IPS DF 19.7 (cell line): ENCODE data around the gene TCP11L1.

Source experiments
- DNase-seq: peaks from one replicate; pipeline ENCODE4 v3.0.0-alpha.2; 2013; ENCODE audit warnings: low read depth, low spot score

TCP11L1 gene, protein sequence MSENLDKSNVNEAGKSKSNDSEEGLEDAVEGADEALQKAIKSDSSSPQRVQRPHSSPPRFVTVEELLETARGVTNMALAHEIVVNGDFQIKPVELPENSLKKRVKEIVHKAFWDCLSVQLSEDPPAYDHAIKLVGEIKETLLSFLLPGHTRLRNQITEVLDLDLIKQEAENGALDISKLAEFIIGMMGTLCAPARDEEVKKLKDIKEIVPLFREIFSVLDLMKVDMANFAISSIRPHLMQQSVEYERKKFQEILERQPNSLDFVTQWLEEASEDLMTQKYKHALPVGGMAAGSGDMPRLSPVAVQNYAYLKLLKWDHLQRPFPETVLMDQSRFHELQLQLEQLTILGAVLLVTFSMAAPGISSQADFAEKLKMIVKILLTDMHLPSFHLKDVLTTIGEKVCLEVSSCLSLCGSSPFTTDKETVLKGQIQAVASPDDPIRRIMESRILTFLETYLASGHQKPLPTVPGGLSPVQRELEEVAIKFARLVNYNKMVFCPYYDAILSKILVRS

GRCh38 chr11:33039274-33040032, at the start of gene TCP11L1:
TSS of gene TCP11L1 (plus strand) at chr11:33039572. CDS start at chr11:33043774, 4,202 bp downstream.
- DNase-seq, result peak; percentile 79

GRCh38 chr11:32990481-32990880, 48.9 kb upstream of the TCP11L1 start:
- no peak for DNase-seq

- DNase-seq, result no peak
Observed at GRCh38 chr11:32991427-32991826, 47.9 kb upstream of the TCP11L1 start.

- no peak for DNase-seq
Observed at GRCh38 chr11:32991898-32992297, 47.5 kb upstream of the TCP11L1 start.

DNA sequence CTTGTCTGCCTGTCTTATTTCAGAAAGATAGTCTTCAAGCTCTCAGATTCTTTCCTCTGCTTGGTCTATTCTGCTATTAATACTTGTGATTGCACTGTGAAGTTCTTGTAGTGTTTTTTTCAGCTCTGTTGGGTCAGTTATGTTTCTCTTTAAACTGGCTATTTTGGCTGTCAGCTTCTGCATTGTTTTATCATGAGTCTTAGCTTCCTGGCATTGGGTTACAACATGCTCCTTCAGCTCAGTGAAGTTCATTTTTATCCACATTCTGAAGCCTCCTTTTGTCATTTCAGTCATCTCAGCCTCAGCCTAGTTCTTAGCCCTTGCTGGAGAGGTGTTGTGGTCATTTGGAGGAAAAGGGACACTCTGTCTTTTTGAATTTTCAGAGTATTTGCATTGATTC, 39.2 kb upstream of the TCP11L1 start:
- DNase-seq, result no peak

DNA sequence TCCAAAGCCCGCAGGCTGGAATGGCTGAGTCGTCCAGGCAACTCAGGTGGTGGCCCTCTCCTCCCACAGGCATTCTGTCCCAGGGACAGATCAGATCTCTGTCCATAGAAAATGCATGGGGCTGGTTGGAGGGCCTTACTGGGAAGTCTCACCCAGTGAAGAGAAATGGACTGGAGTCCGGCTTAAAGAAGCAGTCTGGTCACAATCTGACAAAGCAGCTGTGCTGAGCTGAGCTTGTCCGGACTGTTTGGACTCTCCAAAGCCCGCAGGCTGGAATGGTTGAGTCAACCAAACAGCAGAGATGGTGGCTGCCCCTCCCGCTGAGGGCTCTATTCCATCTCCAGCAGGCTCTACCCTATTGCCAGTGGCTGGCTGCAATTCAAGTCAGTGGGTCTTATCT, 38.1 kb upstream of the TCP11L1 start:
- DNase-seq, result no peak

DNA sequence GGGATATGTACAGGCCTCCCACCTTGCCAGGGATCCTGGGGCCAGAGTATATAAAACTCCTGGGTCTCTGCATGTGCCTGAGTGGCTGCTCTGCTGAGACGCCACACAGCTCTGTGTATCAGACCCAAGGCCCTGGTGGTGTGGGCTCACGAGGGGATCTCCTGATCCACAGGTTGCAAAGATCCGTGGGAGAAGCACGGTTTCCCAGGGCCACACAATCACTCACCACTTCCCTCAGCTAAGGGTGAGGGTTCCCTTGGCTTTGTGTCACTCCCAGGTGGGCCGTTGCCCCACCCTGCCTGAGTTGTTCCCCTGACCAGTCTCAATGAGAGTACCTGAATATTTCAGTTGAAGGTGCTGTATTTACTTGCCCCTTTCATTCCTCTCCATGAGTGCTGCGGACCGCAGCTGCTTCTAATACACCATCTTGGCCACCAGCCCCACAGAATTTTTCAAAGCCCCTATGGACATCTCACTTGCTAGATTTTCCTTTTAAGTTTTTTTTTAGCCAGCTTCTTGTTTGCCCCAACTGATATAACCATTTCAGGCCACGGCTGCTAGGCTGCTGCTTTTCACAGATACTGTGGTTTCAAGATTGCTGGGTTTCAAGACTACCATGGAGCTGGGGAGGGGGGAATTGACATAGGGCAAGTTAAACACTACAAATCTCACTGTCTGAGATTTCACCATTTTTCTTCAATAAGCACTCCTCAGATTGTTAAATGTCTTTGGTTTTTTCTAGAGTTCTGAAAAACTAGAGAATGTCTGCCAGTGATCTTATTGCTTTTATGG, 37.4 kb upstream of the TCP11L1 start:
- no peak for DNase-seq

DNA sequence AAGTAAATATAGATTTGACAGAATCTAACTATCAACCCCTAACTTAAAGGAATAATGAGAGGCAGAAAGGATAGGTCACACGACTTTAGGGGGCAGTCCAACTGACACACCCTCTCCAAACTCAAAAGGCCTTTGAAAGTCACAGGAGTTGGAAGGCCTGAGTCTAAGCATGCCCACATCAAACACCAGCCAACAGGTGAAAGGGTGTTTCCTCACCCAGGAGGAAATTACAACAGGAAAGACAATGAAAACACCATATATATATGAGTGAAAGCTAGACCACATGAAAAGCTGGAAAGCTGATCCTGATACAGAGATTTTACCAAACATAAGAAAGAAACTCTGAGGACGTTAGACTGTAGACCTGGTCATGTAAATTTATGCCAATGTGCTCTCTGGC, 34.2 kb upstream of the TCP11L1 start:
- DNase-seq, result no peak

DNA sequence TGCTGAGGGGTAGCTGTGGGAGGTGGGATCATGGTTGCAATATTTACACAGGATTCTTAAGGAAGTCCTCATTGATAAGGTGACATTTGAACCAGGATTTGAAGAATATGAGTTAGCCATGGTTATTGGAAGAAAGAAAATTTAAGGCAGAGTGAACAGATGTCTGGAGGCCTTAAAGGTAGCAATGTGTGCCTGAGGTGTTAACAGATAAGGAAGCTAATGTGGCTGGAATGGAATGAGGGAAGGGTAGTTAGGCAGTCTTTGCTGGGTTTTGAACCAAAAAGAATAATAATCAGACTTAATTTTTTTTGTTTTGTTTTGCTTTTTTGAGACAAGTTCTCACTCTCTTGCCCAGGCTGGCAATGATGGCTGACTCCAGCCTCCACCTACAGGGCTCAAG, 33.4 kb upstream of the TCP11L1 start:
- DNase-seq, result no peak

DNA sequence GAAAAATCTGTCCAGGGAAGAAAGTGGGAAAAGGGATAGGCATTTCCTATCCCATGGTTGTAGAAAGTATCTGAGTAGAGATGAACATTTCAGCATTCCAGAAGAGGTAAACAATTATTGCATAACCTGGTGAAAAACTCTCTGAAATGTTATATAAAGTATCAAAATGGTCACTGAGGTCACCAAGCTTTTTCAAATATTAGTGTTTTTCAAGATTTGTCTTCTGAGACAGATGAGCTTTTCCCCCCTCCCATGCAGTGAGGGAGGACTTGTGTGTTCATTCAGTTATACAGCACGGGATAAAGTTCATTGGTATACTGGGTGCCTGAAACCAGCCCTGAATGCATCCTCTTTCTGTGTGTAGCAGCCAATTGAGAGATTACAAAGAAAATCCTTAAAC, 25.6 kb upstream of the TCP11L1 start:
- DNase-seq, result no peak

- no peak for DNase-seq
Observed at GRCh38 chr11:33015621-33016551, 23.5 kb upstream of the TCP11L1 start, which contains the start of gene DEPDC7. TSS of gene DEPDC7 (plus strand) at chr11:33015878. CDS start at chr11:33015956, 78 bp downstream.

- no peak for DNase-seq
Observed at GRCh38 chr11:33016654-33017053, 22.7 kb upstream of the TCP11L1 start.

DNA sequence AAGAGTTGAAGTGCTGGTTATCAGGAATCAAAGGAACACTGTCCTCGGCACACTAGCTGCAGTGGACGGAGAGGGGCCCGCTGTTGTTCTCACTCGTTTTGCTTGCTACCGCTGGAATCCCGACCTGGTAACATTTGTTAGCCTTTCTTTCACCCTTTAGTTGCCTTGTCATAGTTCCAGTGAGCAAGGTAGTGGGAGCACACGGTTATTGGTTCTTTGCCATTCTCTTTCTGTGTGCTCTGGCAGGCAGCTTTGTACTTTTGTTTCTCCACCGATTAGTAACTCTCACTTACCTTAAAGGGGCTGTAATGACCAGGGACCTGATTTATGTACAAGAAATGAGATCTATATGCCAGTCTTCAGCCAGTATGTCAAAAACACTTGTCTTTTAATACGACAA, 21.9 kb upstream of the TCP11L1 start:
- no peak for DNase-seq

DNA sequence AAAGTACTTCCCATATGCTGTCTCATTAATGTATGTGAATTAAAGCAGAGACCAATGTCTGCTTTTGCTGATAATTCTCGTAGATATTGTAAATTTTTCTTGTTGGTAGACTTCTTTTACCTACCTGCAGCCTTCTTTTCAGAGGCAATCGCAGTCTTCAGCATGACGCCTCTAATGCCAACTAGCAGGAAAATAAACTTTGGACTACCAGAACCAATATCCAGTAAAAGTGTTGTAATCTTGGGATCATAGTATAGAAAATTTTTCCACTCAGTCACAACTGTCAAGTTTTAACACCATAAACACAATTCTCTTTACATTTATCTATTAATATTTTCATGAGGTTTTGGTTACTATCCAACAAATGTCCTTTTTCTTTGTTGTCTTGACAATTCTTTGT, 21.4 kb upstream of the TCP11L1 start:
- DNase-seq, result no peak

GRCh38 chr11:33018840-33019239, 20.5 kb upstream of the TCP11L1 start:
- DNase-seq, result no peak

- DNase-seq, result no peak
Observed at GRCh38 chr11:33021501-33021900, 17.9 kb upstream of the TCP11L1 start.

GRCh38 chr11:33021937-33022336, 17.4 kb upstream of the TCP11L1 start:
- DNase-seq, result no peak

- DNase-seq, result no peak
Observed at GRCh38 chr11:33025339-33025722, 14.0 kb upstream of the TCP11L1 start.

GRCh38 chr11:33027233-33027632, 12.1 kb upstream of the TCP11L1 start:
- DNase-seq, result no peak

DNA sequence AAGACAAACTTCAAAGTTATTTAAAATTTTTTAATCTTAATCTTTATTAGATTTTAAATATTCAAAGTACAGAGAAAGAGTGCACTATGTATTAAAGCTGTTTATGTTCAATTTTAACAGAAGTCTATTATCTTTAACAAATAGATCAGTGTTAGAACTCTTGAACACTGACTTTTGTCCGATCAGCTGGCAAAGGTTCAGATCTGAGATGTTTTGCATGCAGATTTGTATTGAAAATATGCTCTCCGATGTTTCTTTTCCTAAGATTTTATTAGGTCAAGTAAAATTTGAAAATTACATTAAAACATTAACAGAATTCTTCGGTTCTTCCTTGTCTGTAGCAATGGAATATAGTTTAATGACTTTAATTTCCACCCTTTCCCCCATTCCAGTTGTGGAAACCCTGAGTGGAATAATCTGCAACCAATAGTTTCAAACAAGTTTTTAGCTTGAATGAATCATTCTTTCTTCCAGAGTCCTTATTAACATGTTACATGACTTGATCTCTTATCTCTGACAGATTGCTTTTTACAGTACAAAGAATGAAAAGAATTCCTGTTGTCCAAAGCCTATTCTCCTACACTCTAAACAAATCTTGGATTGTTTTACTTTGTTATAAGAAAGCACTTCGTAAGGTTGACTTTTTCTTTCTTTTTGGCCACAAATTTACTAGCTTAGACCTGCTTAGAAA, 11.4 kb upstream of the TCP11L1 start:
- DNase-seq, result no peak
